GM21723 (cell line): Measurements from ENCODE around the gene SNAP91.
A peak's percentile ranks its signal among the peaks of the same experiment; 100 is the strongest.
"Not testable (repeated sequence)": the region's sequence is repeated elsewhere in the genome, so short reads cannot be mapped to it uniquely, and the experiment has no call there.

Experiments used
- ATAC-seq: cut with Tn5 transposase; IDR thresholded peaks from one replicate; pipeline ENCODE4 v1.9.1; 2021; ENCODE audit warnings: mild to moderate bottlenecking, moderate library complexity; ENCODE audit not compliant: unreplicated experiment

The SNAP91 gene

GRCh38 chr6:83550482-83550881 is 158.4 kb downstream of the SNAP91 start:
- ATAC-seq, result not testable (repeated sequence)

- no peak for ATAC-seq
Observed at GRCh38 chr6:83546636-83547035, 162.3 kb downstream of the SNAP91 start.

- no peak for ATAC-seq
Observed at GRCh38 chr6:83539678-83540077, 169.2 kb downstream of the SNAP91 start.

- ATAC-seq, result no peak
Observed at GRCh38 chr6:83536647-83537589, 172.0 kb downstream of the SNAP91 start.

GRCh38 chr6:83536034-83536646 is 172.8 kb downstream of the SNAP91 start:
- peak; percentile 83 for ATAC-seq

- ATAC-seq, result no peak
Observed at GRCh38 chr6:83518816-83519480, 190.0 kb downstream of the SNAP91 start.

GRCh38 chr6:83517500-83517899 is 191.4 kb downstream of the SNAP91 start:
- no peak for ATAC-seq

GRCh38 chr6:83514866-83515466 is 193.9 kb downstream of the SNAP91 start:
- peak; percentile 60 for ATAC-seq

- ATAC-seq, result peak; percentile 32
Observed at GRCh38 chr6:83514466-83514865, 194.4 kb downstream of the SNAP91 start.

GRCh38 chr6:83511901-83512681 is 196.8 kb downstream of the SNAP91 start, which contains the start of gene PRSS35:
Gene PRSS35, plus strand, starts transcription at chr6:83512534. Its CDS starts 10,908 bp downstream, at chr6:83523442.
- no peak for ATAC-seq

- no peak for ATAC-seq
Observed at GRCh38 chr6:83511266-83511665, 197.6 kb downstream of the SNAP91 start.

GRCh38 chr6:83510791-83511190 is 198.1 kb downstream of the SNAP91 start:
- ATAC-seq, result no peak

- no peak for ATAC-seq
Observed at GRCh38 chr6:83509441-83509840, 199.5 kb downstream of the SNAP91 start.

- ATAC-seq, result no peak
Observed at GRCh38 chr6:83505356-83505755, 203.5 kb downstream of the SNAP91 start.
